Esophagus squamous epithelium (tissue), 4 donors: ENCODE data around the gene CRYBB1.

Source experiments
- CTCF ChIP-seq, 6 experiments: fragments of 450-650 bp in 4 of 6; fragments of 200-600 bp in 2 of 6; sonication (generic) in 2 of 6; IDR thresholded peaks; one replicate each; pipeline ENCODE4 v1.5.1; 2016 to 2019; ENCODE audit warnings: antibody characterized with exemption in 6 of 6, mild to moderate bottlenecking in 4 of 6, moderate library complexity in 4 of 6
- POLR2A ChIP-seq, 4 donors: fragments of 450-650 bp; IDR thresholded peaks; one replicate each; pipeline ENCODE4 v1.6.1; 2017; ENCODE audit warnings: antibody characterized with exemption in 4 of 4, mild to moderate bottlenecking in 4 of 4, moderate library complexity in 3 of 4

- no peak for TF ChIP-seq CTCF (IDR thresholded peaks at IDR 0.05)
- no peak for TF ChIP-seq POLR2A (IDR thresholded peaks at IDR 0.05)
These were observed 3.8 kb upstream of the CRYBB1 start, which contains the start of gene CRYBA4 for GRCh38 chr22:26621663-26622062.
